Caco-2 (cell line): ENCODE results near the gene NDRG2. TPM values are rescaled to one million over a fixed set of nuclear protein-coding genes. Genes with fewer than 3 reads are reported as not detected.

Experiments used
- BruUV-seq: library from RNA; stranded (reverse); fragments of 400-500 nt; replicated peaks from 2 replicates; lab custom pipeline; 2021; lab: Mats Ljungman, UMichigan
- CTCF ChIA-PET: fragments of 300-600 bp; sonication (Branson Sonifier 250); formaldehyde crosslinking; loops from one replicate; lab custom pipeline; 2022; ENCODE audit warnings: antibody characterized with exemption; lab: Charles Lee
- POLR2A ChIA-PET: fragments of 300-600 bp; sonication (Branson Sonifier 250); formaldehyde crosslinking; loops from one replicate; lab custom pipeline; 2022; ENCODE audit warnings: antibody characterized with exemption; lab: Charles Lee
- DNase-seq, 2 experiments: peaks; one replicate each; pipeline versions ENCODE4 v3.0.0 to v3.0.0-alpha.2; 2020 to 2022
- H3K27me3 ChIP-seq: replicated peaks from 2 replicates; pipeline ENCODE4 v1.6.0; 2011; ENCODE audit warnings: low read length; ENCODE audit not compliant: control insufficient read depth, insufficient read depth
- H3K36me3 ChIP-seq: 2 replicates; pipeline ENCODE4 v1.5.1; 2011; ENCODE audit warnings: low read length; ENCODE audit not compliant: control insufficient read depth, insufficient read depth
- H3K4me1 ChIP-seq: fragments of 250-450 bp; sonication (Bioruptor Pico); 2 replicates; pipeline ENCODE4 v1.5.1; 2020; ENCODE audit warnings: mild to moderate bottlenecking
- H3K4me3 ChIP-seq: 2 replicates; pipeline ENCODE4 v1.5.1; 2011; ENCODE audit warnings: low read depth, mild to moderate bottlenecking, control low read depth, low read length
- H3K9me3 ChIP-seq: fragments of 250-450 bp; sonication (Bioruptor Pico); 2 replicates; pipeline ENCODE4 v1.5.1; 2020; ENCODE audit warnings: mild to moderate bottlenecking, moderate library complexity
- H3K27ac Mint-ChIP-seq: one replicate; pipeline ENCODE4 v1.8.0; 2022; ENCODE audit warnings: mixed read lengths; ENCODE audit not compliant: unreplicated experiment
- H3K27me3 Mint-ChIP-seq: one replicate; pipeline ENCODE4 v1.8.0; 2022; ENCODE audit warnings: mixed read lengths; ENCODE audit not compliant: insufficient read depth, unreplicated experiment
- H3K36me3 Mint-ChIP-seq: one replicate; pipeline ENCODE4 v1.8.0; 2022; ENCODE audit warnings: mild to moderate bottlenecking, mixed read lengths; ENCODE audit not compliant: insufficient read depth, unreplicated experiment
- H3K4me1 Mint-ChIP-seq: one replicate; pipeline ENCODE4 v1.8.0; 2022; ENCODE audit warnings: low read depth, mixed read lengths; ENCODE audit not compliant: unreplicated experiment
- H3K4me3 Mint-ChIP-seq: one replicate; pipeline ENCODE4 v1.8.0; 2022; ENCODE audit warnings: mild to moderate bottlenecking, moderate library complexity, mixed read lengths; ENCODE audit not compliant: unreplicated experiment
- H3K9me3 Mint-ChIP-seq: one replicate; pipeline ENCODE4 v1.8.0; 2022; ENCODE audit warnings: mixed read lengths; ENCODE audit not compliant: unreplicated experiment
- CTCF ChIP-seq, 2 experiments: fragments of 200-600 bp in 1 of 2; IDR thresholded peaks; 1 replicate in 1 of 2; 2 replicates in 1 of 2; pipeline versions ENCODE4 v1.5.1 to v1.8.0; 2011 to 2022; ENCODE audit warnings: antibody characterized with exemption in 1 of 2, control low read depth in 1 of 2, inconsistent platforms in 1 of 2, low read depth in 1 of 2, low read length in 1 of 2, mild to moderate bottlenecking in 1 of 2, moderate library complexity in 1 of 2; ENCODE audit not compliant: insufficient read depth in 1 of 2, severe bottlenecking in 1 of 2, unreplicated experiment in 1 of 2
- intact Hi-C: fragments of 100-400 bp; cut with micrococcal nuclease; formaldehyde crosslinking; loops from one replicate; pipeline ENCODE4 v1.10.0; 2022; ENCODE audit not compliant: unreplicated experiment
- total RNA-seq: library from RNA; stranded (reverse); gene quantifications from 2 replicates; pipeline ENCODE4 v1.2.3, GENCODE V29; 2022

The NDRG2 gene
- total RNA-seq, 1 experiment from 2014 or later = 17.7 TPM

- Histone ChIP-seq H3K4me1 (peaks cover 21% of the 10 kb centered on the region), H3K27me3 (no peaks in the 10 kb centered on the region), H3K9me3 (no peaks in the 10 kb centered on the region), H3K36me3 (no peaks in the 10 kb centered on the region), H3K4me3 (no peak within 1 kb of the TSS)
- Mint-ChIP-seq H3K27ac (no peak within 1 kb of the TSS), H3K4me1 (peaks cover 20% of the 10 kb centered on the region), H3K36me3 (no peaks in the 10 kb centered on the region), H3K27me3 (no peaks in the 10 kb centered on the region), H3K4me3 (no peak within 1 kb of the TSS), H3K9me3 (no peaks in the 10 kb centered on the region)
- DNase-seq = no peak
- BruUV-seq = no TSS peak
- ChIA-PET CTCF (interaction anchor here (2.1 kb wide), 1 partner anchor 20 kb away, joined by 12 read pairs; no protein-coding TSS in a partner anchor), POLR2A (no interaction called here)
- intact Hi-C loops = no loop called here
- no peak for TF ChIP-seq CTCF (IDR thresholded peaks at IDR 0.05; ENCODE audit: insufficient read depth in 1 of 2, low read depth in 1 of 2, low read length in 1 of 2, severe bottlenecking in 1 of 2, unreplicated experiment in 1 of 2)
Observed at GRCh38 chr14:21034707-21035106, 9.8 kb upstream of the NDRG2 start, which contains the start of gene RNASE13. TSS of gene RNASE13 (minus strand) at chr14:21034807. CDS start at chr14:21034288, 519 bp downstream.

- Mint-ChIP-seq H3K4me1 (peaks cover 5% of the 10 kb centered on the region), H3K27ac (no peak overlapping the region), H3K9me3 (no peaks in the 10 kb centered on the region), H3K27me3 (no peaks in the 10 kb centered on the region), H3K36me3 (no peaks in the 10 kb centered on the region), H3K4me3 (no peak overlapping the region)
- TF ChIP-seq CTCF (IDR thresholded peaks at IDR 0.05; ENCODE audit: insufficient read depth in 1 of 2, low read depth in 1 of 2, low read length in 1 of 2, severe bottlenecking in 1 of 2, unreplicated experiment in 1 of 2) = no peak
- ChIA-PET POLR2A (no interaction called here), CTCF (interaction anchor here (0.5 to 1.5 kb wide), 3 partner anchors 18 to 213 kb away, joined by 3 to 8 read pairs (median 3); no protein-coding TSS in a partner anchor)
- intact Hi-C loops = no loop called here
- H3K4me3 ChIP-seq = no peak overlapping the region
- H3K27me3 ChIP-seq = no peaks in the 10 kb centered on the region
- no peak for DNase-seq
- H3K4me1 ChIP-seq = peaks cover 6% of the 10 kb centered on the region
- BruUV-seq = no TSS peak
- H3K36me3 ChIP-seq = no peaks in the 10 kb centered on the region
- H3K9me3 ChIP-seq = no peaks in the 10 kb centered on the region
Observed at GRCh38 chr14:21033133-21033698, 8.4 kb upstream of the NDRG2 start.

- ChIA-PET CTCF (interaction anchor here (1.3 to 1.5 kb wide), 2 partner anchors 8 to 18 kb away, joined by 4 to 8 read pairs; no protein-coding TSS in a partner anchor), POLR2A (interaction anchor here (0.5 kb wide), 1 partner anchor 517 kb away, joined by 3 read pairs; no protein-coding TSS in a partner anchor)
- Mint-ChIP-seq H3K4me1 (no peaks in the 10 kb centered on the region), H3K27ac (no peak overlapping the region), H3K9me3 (no peaks in the 10 kb centered on the region), H3K27me3 (no peaks in the 10 kb centered on the region), H3K36me3 (no peaks in the 10 kb centered on the region), H3K4me3 (no peak overlapping the region)
- Histone ChIP-seq H3K36me3 (no peaks in the 10 kb centered on the region), H3K9me3 (no peaks in the 10 kb centered on the region), H3K4me1 (no peaks in the 10 kb centered on the region; the same call in 1 of the 2 replicates), H3K4me3 (no peak overlapping the region), H3K27me3 (no peaks in the 10 kb centered on the region)
- DNase-seq = no peak
- no TSS peak for BruUV-seq
- intact Hi-C loops = no loop called here
- no peak for TF ChIP-seq CTCF (IDR thresholded peaks at IDR 0.05; ENCODE audit: insufficient read depth in 1 of 2, low read depth in 1 of 2, low read length in 1 of 2, severe bottlenecking in 1 of 2, unreplicated experiment in 1 of 2)
Observed at GRCh38 chr14:21032326-21033132, 7.7 kb upstream of the NDRG2 start.
